DOHH2 (cell line): ENCODE results near the gene ADGRL4.

ENCODE experiments used
- H3F3A ChIP-seq: fragments of 200-600 bp; sonication (generic), shearing (Covaris generic); 2 replicates; pipeline ENCODE4 v1.6.0; 2016; ENCODE audit warnings: antibody characterized with exemption, mild to moderate bottlenecking; ENCODE audit not compliant: control insufficient read depth, insufficient read depth
- H3K27ac ChIP-seq: fragments of 200-600 bp; sonication (generic); 2 replicates; pipeline ENCODE4 v1.5.1; 2014; ENCODE audit warnings: low read depth, mild to moderate bottlenecking, low read length, moderate library complexity
- H3K27me3 ChIP-seq: fragments of 200-600 bp; sonication (generic); 2 replicates; pipeline ENCODE4 v1.6.1; 2014; ENCODE audit warnings: mild to moderate bottlenecking, low read length, mixed read lengths; ENCODE audit not compliant: control insufficient read depth
- H3K36me3 ChIP-seq: fragments of 200-600 bp; sonication (generic); 2 replicates; pipeline ENCODE4 v1.6.1; 2014; ENCODE audit warnings: mild to moderate bottlenecking, low read length, moderate library complexity, mixed read lengths; ENCODE audit not compliant: control insufficient read depth
- H3K4me1 ChIP-seq: fragments of 200-600 bp; sonication (generic); 2 replicates; pipeline ENCODE4 v1.6.1; 2014; ENCODE audit warnings: mild to moderate bottlenecking, low read length, mixed read lengths; ENCODE audit not compliant: control insufficient read depth
- H3K4me2 ChIP-seq: fragments of 200-600 bp; sonication (generic); 2 replicates; pipeline ENCODE4 v1.6.0; 2014; ENCODE audit warnings: mild to moderate bottlenecking, low read length, moderate library complexity
- H3K4me3 ChIP-seq: fragments of 200-600 bp; sonication (generic); 2 replicates; pipeline ENCODE4 v1.5.1; 2014; ENCODE audit warnings: mild to moderate bottlenecking, low read length, mixed read lengths
- H3K79me2 ChIP-seq: fragments of 200-600 bp; sonication (generic); 2 replicates; pipeline ENCODE4 v1.6.1; 2014; ENCODE audit warnings: mild to moderate bottlenecking, low read length, mixed read lengths; ENCODE audit not compliant: control insufficient read depth
- H3K9me2 ChIP-seq: fragments of 200-600 bp; sonication (generic); replicated peaks from 2 replicates; pipeline ENCODE4 v1.6.1; 2014; ENCODE audit warnings: mild to moderate bottlenecking, low read length, mixed read lengths; ENCODE audit not compliant: control insufficient read depth
- H3K9me3 ChIP-seq: fragments of 200-600 bp; sonication (generic); 2 replicates; pipeline ENCODE4 v1.6.1; 2014; ENCODE audit warnings: antibody characterized with exemption, low read length, mixed read lengths; ENCODE audit not compliant: control insufficient read depth, insufficient read depth
- H4K20me1 ChIP-seq: fragments of 200-600 bp; sonication (generic); 2 replicates; pipeline ENCODE4 v1.6.0; 2014; ENCODE audit warnings: low read depth, mild to moderate bottlenecking, antibody characterized with exemption, low read length, moderate library complexity; ENCODE audit not compliant: control insufficient read depth, insufficient read depth
- EZH2phosphoT487 ChIP-seq: fragments of 200-600 bp; sonication (generic); IDR thresholded peaks from 2 replicates; pipeline ENCODE4 v1.6.1; 2017; ENCODE audit warnings: borderline replicate concordance, mild to moderate bottlenecking, antibody characterized with exemption, low read length, moderate library complexity, mixed read lengths
- TF ChIP-seq, protein P1 (sequence below): fragments of 200-600 bp; sonication (generic); IDR thresholded peaks from one replicate; pipeline ENCODE4 v1.5.1; 2014; ENCODE audit warnings: antibody characterized with exemption, mild to moderate bottlenecking, low read depth, low read length; ENCODE audit not compliant: poor library complexity, severe bottlenecking

Gene ADGRL4

GRCh38 chr1:78854556-78854955 lies 152.0 kb downstream of the ADGRL4 start:
- H4K20me1 ChIP-seq: no peaks in the 10 kb centered on the region
- no peaks in the 10 kb centered on the region for H3K36me3 ChIP-seq
- no peaks in the 10 kb centered on the region for H3K27me3 ChIP-seq
- H3K27ac ChIP-seq: no peak overlapping the region
- H3F3A ChIP-seq: no peaks in the 10 kb centered on the region
- H3K9me3 ChIP-seq: no peaks in the 10 kb centered on the region
- no peaks in the 10 kb centered on the region for H3K4me1 ChIP-seq
- no peak overlapping the region for H3K4me2 ChIP-seq
- no peaks in the 10 kb centered on the region for H3K79me2 ChIP-seq
- no peak for TF ChIP-seq EZH2phosphoT487
- TF ChIP-seq, protein P1, sequence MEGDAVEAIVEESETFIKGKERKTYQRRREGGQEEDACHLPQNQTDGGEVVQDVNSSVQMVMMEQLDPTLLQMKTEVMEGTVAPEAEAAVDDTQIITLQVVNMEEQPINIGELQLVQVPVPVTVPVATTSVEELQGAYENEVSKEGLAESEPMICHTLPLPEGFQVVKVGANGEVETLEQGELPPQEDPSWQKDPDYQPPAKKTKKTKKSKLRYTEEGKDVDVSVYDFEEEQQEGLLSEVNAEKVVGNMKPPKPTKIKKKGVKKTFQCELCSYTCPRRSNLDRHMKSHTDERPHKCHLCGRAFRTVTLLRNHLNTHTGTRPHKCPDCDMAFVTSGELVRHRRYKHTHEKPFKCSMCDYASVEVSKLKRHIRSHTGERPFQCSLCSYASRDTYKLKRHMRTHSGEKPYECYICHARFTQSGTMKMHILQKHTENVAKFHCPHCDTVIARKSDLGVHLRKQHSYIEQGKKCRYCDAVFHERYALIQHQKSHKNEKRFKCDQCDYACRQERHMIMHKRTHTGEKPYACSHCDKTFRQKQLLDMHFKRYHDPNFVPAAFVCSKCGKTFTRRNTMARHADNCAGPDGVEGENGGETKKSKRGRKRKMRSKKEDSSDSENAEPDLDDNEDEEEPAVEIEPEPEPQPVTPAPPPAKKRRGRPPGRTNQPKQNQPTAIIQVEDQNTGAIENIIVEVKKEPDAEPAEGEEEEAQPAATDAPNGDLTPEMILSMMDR: no peak
- no peak overlapping the region for H3K4me3 ChIP-seq
- H3K9me2 ChIP-seq: no peaks in the 10 kb centered on the region

DNA sequence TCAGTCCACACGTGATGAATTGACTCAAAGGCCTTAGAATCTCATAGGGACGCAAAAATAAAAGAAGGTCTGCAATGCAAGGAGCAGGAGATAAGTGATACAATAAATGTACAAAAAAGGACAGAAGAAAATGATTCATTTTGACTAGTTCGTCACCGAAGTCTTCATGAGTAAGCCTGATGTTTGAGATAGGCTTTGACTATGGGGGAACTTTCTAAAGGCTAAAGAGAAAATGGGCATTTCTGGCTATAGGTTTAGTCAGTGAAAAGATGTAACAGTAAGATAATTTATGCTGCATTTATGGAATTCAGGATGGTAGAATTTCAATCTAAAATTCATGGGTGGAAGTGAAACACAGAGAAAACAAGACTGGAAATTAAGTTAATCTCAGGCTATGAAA lies 163.0 kb downstream of the ADGRL4 start:
- H3K4me2 ChIP-seq: no peak overlapping the region
- H3K27me3 ChIP-seq: no peaks in the 10 kb centered on the region
- no peaks in the 10 kb centered on the region for H3K9me2 ChIP-seq
- TF ChIP-seq EZH2phosphoT487: no peak
- TF ChIP-seq, protein P1: no peak
- no peaks in the 10 kb centered on the region for H3K4me1 ChIP-seq
- no peak overlapping the region for H3K4me3 ChIP-seq
- no peaks in the 10 kb centered on the region for H3K79me2 ChIP-seq
- no peaks in the 10 kb centered on the region for H3K36me3 ChIP-seq
- no peaks in the 10 kb centered on the region for H3F3A ChIP-seq
- no peaks in the 10 kb centered on the region for H4K20me1 ChIP-seq
- no peak overlapping the region for H3K27ac ChIP-seq
- no peaks in the 10 kb centered on the region for H3K9me3 ChIP-seq

GRCh38 chr1:78843111-78843510 lies 163.4 kb downstream of the ADGRL4 start:
- Histone ChIP-seq H3K4me2 (no peak overlapping the region), H3K36me3 (no peaks in the 10 kb centered on the region), H3K79me2 (no peaks in the 10 kb centered on the region), H3F3A (no peaks in the 10 kb centered on the region), H3K4me1 (no peaks in the 10 kb centered on the region), H4K20me1 (no peaks in the 10 kb centered on the region), H3K27me3 (no peaks in the 10 kb centered on the region), H3K4me3 (no peak overlapping the region), H3K27ac (no peak overlapping the region), H3K9me2 (no peaks in the 10 kb centered on the region), H3K9me3 (no peaks in the 10 kb centered on the region)
- TF ChIP-seq, protein P1: no peak
